G401.6 (cell line): ENCODE measurements around the gene ADAM12.

Experiments used
- FAIRE-seq: peaks from 2 replicates; lab custom pipeline; 2012; peaks lifted over from hg19 to GRCh38; lab: Jason Lieb, UNC

Gene ADAM12

DNA sequence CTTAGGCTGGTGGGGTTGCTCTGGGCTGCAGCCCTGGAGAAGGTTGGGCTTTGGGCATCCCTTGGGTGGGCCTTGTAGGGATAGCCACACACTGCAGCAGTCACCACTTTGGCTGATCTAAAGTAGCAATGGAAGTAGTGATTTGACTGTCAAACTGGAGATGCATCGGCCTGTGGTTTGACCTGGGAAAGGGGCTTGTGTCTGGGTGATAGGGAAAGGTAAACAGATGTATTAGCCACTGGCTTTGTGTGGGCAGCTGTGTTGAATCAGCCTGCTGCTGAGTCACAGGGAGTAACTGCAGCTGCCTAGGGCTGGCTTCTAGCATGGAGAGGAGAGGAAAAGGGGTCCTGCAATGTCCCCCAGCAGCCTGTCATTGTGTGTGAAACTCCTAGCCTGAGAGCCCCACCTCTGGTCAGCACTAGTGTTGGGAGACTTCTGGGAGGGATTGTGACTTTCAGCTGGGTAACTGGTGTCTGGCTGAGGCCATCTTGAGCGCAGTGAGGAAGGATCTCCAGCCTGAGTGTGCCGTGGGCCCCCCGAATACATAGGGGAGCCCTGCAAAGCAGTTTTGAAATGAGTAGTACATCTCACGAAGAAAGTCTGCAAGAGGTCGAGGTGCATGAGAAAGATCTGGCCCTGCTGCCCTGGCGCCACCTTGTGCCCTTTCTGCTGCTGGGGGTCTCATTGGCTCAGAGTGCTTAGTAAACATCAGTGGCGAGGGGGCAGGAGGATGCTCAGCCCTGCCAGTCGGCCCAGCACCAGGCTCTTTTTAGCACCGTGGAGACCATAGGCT, 374.6 kb downstream of the ADAM12 start:
- FAIRE-seq: no peak

DNA sequence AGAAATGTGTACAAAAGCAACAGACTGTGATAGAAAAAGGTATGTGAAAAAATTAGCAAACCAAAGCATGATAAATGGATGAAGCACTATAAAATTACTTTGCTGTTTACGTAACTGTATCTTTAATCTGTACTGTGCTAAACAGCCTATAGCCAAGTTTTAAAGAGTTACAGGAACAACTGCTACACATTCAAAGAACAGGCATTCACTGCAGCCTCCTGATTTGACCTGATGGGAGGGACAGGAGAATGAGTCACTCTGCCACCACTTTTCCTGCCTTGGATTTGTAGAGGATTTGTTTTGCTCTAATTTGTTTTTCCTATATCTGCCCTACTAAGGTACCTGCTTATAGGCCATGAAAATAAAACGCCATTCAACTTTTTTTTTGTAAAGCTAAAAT, 375.8 kb downstream of the ADAM12 start:
- no peak for FAIRE-seq

DNA sequence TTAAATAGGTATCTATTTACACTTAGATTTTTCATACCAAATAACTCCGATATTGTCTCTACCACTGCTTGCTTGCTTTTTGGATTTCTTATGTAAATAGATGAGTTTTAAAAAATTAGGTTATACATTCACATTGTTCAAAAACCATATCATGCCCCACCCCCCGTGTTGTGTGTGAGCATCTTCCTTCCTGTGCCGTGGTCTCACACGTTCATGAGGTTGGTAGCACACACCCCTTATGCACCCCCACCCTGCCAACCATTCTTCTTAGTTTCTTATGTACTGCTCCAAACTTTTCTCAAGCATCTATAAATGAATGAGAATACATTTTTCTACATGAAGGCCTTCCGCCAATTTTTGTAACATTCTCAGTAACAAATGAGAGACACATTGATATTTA, 376.3 kb downstream of the ADAM12 start:
- FAIRE-seq: no peak

DNA sequence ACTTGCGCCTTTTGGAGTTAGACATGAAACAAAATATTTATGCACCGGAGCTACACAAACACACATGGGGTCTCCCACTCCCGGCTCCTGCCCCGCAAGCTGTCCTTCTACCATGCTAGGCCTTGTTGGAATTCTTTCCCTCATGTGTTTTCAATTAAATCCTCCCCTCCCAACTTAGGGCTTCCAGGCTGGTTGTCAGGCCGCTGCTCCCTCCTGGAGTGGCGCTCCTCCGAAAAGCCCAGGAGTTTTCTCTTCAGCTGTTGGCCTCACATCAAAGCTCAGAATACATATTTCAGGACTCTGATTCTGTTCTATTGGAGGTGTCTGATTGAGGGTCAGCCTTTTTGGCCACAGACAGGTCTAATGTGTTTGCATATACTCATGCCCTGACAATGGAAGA, 378.6 kb downstream of the ADAM12 start:
- FAIRE-seq: no peak

DNA sequence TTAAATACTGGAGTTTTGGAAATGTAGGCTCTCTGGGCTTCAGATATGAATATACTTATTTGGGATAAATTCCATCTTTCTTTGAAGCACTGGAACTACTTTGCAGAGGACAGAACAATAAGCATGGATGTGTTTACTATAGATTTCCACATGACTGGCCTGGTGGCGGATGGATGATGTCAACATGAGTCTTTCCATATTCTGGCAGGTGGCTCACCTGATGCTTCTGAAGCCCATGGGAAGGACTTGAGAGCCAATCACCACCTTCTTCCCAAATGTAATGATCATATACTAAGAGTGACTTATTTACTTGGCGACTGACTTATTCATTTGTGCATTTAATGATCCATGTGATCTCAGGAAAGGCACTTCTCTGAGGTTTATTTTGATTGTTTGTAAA, 381.4 kb downstream of the ADAM12 start:
- FAIRE-seq: no peak

DNA sequence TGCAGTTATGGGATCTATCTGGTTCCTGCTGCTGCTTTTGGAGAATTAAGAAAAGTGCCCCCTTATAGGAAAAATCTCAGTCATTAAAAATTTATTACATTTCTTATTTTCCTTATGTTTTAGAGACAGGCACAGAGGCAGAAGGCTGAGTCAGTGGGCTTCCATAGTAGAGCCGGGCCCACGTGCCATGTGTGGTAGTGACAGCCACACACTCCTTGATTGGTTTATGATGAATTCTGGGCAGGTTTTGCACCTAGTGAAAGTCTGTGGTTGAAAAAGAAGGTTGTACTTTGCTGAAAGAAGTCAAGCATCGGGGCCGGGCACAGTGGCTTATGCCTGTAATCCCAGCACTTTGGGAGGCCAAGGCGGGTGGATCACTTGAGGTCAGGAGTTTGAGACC, 382.0 kb downstream of the ADAM12 start:
- no peak for FAIRE-seq

DNA sequence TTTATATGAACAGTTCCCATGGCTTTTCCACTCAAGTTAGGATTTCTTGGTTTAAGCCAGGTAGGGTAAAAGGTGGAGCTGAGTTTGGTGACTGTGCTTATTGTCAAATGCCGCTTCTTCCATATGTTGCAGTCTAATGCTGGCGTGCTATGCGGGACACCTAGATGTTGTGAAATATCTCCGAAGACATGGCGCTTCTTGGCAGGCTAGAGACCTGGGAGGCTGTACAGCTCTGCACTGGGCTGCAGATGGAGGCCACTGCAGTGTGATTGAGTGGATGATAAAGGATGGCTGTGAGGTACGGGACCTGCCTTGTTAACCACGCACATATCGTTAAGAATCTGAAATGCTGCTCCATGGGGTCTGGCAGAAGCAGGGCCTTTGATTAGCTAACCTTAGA, 383.5 kb downstream of the ADAM12 start:
- no peak for FAIRE-seq

DNA sequence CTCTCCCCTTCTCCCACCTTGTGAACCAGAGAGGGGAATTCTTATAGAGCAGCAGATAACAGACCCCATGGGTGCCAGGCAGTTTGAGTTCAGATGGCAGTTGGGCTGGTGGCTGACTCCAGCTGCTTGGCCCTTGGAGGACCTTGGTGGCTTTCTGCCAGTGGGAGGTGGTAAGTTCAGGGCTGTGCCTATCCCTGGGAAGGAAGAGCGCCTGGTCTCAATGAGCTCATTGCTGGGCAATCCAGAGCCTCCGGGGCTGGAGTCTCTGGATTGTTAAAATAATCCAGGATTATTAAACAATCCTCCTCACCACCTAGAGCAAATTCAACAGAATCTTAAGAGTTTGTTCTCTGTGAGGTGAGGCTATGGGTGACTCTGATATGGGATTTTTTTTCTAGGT, 386.7 kb downstream of the ADAM12 start:
- no peak for FAIRE-seq

DNA sequence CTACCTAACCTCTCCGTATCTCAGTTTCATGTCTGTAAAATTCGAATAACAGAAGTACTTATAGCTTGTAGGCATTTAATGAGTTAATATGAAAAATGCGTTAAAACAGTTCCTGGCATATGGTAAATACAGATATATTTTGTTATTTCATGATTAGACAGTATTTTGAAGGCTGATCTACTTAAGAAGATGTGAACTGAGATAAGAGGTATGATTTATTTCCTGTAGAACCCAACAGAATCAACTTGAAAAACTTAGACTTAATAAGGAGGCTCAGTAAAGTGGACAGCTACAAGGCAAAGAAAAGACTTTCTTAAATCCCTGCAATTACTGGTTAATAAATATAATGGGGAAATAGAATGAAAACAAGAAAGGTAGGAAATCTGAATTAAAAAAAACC, 388.6 kb downstream of the ADAM12 start:
- FAIRE-seq: no peak

DNA sequence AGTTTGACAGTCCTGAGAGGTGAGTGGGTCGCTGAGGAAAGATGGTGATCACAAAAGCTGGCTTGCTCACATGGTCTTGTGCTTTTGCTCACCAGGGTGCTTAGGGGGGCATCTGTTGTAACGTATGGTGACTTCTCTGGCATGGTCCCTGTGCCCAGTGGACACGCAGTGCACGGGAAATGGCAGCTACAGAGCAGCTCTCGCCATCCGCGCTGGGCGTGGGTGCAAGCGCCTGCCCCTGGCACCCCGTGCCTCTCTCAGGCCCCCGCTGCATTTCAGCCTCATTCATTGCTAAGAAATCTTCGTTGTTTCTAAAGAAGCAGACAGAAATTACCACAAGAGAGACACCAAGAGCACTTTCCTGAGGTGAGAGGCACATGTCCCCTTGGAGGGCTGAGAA, 390.7 kb downstream of the ADAM12 start:
- no peak for FAIRE-seq

DNA sequence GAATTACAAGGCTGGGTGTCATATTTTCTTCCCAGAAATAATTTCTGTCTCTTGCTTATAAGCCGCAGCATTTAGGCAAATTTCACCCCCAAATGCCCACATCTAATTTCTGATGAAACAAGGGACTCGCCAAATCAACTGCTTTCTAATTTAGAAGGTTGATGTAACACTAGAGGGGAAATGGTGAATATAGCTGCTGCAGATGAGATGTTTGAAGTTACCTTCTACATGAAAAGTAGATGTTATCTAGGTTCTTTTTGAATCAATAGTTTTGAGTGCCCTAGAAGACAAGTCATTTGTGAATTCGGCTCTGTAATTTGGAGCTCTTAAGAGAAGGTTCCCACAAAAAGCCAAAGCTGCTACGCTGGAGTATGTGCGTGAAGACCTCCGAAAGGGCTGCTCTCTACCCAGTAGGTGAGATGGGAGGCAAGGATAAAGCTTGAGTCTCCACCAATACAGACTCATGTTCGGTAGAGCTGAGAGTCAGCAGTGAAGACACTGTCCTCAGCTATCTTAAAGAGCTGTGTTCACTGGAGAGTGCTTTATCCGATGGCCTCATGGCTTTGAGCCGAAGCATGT, 392.5 kb downstream of the ADAM12 start:
- FAIRE-seq: no peak

DNA sequence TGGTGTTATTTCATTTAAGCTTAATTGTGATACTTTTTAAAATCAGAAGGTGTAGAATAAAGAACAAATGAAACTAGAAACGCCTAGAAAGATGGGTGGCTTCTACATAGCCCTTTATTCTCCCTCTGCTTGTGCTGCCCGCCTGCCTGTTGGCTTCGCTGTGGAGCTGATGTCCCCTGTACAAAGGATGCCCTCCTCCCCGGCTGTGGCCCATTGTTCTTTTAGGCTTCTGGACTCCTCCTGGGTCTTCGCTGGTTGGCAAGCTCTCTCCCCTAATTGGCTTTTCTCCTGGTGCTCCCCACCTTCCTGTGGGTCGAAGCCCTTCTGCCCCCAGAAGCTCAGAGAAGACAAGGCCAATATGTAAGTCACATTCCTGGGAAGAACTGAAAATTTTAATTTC, 393.7 kb downstream of the ADAM12 start:
- FAIRE-seq: no peak

DNA sequence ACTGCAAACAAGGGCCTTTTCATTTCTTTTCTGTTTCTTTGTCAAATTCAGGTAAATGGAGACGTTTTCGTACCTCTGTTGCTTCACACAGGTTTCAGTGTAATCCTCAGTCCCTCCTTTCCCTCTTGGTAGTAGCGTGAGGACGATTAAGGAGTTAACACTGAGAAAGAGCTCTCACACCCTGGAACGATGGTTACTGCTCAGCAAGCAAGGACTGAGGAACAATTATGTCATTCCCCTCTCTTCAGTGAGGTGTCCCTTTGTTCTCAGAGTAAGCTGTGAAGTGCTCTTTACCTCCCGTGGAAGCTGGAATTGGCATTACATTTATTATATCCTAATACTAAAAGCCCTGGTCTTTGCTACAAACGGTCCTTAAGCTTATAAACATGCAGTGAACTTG, 396.0 kb downstream of the ADAM12 start:
- FAIRE-seq: no peak

DNA sequence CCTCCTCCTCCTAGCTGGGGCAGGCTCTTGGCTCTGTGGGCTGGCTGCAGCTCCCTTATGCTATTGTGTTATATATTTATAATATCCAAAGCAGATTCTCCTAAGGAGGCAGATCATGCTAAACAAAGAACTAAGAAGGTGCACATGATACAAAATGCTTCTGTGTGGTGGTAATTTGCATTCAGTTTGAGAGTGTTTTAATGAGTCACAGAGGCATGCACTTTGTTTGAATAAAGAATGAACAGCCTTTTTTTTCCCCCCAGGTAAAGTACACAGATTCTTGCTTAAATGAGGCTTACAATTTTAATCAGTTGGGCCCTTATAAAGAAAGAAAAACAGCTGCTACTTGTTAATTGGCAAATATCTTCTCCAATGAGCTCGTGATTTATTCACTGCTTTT, 396.9 kb downstream of the ADAM12 start:
- no peak for FAIRE-seq

DNA sequence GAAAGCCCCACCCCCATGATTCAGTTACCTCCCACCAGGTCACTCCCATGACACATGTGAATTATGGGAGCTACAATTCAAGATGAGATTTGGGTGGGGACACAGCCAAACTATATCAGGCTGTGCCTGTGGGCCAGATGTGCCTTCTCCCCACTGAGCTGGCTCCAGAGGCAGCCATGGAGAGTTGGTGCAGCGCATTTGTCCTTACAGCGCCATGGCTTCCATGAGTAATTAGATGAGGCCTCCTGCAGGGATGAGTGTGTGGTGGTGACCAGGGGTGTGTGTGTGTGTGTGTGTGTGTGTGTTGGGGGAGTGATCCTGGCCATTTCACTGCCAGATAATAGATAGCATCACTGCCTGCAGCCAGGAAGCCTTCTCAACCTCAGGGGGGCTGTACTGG, 397.3 kb downstream of the ADAM12 start:
- FAIRE-seq: no peak

DNA sequence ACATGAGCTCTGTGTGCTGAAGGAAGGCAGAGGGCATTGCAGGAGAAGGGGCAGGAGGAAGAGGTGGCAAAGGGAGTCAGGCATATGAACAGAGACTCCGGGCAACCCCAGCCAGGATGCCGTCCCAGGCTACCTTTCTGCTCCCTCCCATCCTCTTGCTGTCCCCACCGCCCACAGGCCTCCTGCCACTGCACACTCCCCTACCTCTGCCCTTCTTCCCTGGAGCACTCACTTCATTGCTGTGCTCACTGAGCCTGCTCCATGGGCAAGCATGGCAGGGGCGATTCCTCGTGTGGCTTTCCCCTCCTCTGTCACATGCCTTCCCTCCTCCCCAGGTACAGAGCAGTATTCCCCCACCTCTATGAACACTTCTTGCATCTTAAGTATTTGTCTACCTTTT, 398.5 kb downstream of the ADAM12 start:
- FAIRE-seq: no peak

DNA sequence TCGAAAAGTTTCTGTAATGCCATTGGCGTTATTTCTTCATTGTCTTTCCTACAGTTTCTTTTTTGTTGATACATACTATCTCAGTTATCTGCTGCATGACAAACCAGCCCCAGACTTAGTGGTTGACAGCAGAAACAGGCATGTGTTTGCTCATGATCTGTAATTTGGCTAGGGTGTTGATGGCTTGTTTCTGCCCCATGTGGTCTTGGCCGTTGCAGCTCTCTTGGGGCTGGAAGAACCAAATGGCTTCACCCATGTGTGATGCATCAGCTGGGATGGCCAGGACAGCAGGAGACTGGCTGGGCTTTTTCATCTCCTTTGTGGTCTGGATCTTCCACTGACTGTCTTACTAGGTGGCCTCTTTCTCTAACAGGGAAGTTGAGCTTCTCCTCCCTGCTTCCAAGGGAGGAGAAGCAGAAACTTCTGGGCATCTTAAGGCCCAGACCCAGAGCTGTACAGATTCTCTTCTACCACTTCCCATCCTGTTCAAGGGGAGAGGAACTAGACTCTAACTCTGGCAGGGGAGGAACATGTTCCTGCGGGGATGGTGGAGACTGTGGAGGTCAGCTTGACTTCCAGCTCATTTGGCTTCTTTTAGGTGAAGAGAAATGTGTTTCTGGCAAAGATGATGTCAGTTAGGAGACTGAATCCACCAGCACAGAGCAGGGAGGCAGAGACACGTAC, 402.6 kb downstream of the ADAM12 start:
- FAIRE-seq: no peak

DNA sequence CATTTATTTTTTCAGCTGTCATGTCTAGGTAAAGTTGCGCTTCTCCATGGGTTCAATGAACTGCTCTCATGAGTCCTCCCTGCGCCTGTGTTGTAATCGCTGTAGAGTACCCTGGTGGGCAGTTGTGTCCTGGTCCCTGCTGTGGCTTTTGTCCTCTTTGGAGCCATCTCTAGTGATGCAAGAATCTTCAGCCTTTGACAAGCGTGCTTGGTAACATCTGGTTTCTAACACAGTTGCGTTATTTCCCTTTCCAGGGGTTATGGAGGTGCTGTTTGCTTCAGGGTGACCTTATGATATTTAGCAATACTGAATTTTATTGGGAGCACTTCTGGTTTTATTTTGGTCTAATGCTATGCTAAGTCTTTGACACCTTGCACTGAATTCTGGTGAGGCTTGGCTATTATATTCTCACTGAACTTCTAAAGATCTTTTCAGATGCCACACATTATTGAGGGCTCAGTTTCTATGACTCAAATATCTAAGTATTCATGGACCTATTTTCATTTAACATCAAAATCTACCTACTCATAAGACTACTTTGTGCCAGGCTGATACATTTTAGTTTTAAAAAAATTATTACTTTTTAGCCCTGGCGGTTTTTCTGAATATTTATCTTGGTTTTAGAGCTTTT, 403.3 kb downstream of the ADAM12 start:
- no peak for FAIRE-seq

DNA sequence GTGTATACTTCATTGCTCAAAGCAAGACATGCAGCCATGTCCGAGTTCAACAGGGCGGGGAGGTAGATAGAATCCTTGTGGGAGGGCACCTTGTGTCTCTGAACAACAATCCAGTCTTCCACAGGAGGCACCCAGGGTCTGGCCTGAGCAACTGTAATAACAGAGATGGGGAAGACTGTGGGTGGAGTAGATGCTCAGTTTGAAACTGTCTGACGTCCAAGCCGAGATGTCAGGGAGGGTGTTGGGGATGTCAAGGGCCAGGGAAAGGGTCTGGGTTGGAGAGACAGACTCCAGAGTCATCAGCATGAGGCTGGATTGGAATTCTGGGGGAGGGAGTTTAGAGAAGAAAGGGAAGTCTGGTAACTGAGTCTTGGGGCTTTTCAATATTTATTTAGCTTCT, 403.9 kb downstream of the ADAM12 start:
- FAIRE-seq: no peak

DNA sequence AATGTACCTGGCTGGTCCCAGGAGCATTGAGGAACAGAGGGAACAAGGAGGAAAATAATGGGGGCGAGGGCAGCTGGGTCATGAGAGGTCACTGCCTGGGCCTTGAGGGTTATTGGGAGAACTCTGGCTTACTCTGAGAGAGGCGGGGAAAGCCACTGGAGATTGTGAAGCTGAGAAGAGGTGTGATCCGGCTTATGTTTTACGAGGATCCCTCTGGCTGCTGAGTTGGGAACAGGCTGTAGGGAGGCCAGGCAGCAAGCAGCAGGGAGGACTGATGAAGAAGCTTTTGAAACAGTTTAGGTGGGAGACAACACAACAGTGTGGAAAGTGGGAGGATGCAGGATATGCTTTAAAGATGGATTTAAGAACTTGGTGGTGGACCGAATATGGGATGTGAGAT, 404.6 kb downstream of the ADAM12 start:
- no peak for FAIRE-seq

DNA sequence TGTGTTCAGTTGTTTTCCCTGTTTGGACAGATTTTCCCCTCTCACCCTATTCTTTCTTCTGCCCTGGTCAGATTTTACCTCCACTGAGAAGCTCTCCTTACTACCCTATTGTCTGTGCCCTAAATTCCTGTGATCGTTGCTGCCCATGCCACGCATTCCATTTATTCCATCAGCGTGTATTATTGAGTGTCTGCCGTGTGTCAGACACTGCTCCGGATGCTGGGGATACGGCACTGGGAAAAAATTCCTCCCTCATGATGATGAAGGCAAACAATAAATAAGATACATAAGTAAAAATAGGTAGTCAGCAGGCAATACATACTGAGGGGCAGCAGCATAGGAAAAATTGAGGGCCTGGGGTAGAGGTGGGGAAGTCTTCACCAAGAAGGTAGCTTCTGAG, 405.1 kb downstream of the ADAM12 start:
- no peak for FAIRE-seq

DNA sequence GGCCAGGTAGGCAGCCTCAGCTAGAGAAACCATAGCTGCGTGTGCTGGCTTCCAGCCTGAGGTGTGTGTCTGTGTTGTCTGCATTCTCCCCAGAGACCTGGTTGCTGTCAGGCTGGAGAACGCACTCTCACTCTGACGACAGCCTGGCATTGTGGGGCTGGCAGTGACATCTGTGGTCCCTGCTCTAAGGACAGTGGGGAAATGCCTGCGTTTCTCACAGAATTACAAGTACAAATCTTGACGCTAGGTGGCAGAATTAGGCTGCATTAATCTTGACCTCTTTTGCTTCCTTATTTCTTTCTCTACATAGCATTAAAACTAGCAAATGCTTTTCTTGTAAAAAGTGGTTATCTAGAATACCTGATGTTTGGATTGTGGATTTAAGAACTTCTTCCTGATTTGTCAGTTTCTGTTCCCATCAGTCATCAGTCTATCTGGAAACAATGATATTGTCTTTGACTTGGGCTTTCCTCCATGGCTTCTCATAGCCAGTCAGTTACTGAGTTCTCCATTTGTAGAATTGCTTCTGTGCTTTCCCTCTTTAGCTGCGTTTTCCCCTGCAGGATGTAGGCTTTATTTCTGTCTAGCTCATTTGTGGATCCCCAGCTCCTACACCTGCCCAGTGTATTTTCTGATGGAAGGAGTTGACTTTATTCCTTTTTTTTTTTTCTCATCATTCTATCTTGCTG, 405.9 kb downstream of the ADAM12 start:
- FAIRE-seq: peak; percentile 54
